G401.6 (cell line): Measurements from ENCODE around the gene PDE4B.

Experiments used
- FAIRE-seq: peaks from 2 replicates; lab custom pipeline; 2012; peaks lifted over from hg19 to GRCh38; lab: Jason Lieb, UNC

The PDE4B gene

GRCh38 chr1:66367369-66367768 lies 574.7 kb downstream of the PDE4B start:
- FAIRE-seq = no peak

GRCh38 chr1:66368261-66368660 lies 575.6 kb downstream of the PDE4B start:
- no peak for FAIRE-seq

DNA sequence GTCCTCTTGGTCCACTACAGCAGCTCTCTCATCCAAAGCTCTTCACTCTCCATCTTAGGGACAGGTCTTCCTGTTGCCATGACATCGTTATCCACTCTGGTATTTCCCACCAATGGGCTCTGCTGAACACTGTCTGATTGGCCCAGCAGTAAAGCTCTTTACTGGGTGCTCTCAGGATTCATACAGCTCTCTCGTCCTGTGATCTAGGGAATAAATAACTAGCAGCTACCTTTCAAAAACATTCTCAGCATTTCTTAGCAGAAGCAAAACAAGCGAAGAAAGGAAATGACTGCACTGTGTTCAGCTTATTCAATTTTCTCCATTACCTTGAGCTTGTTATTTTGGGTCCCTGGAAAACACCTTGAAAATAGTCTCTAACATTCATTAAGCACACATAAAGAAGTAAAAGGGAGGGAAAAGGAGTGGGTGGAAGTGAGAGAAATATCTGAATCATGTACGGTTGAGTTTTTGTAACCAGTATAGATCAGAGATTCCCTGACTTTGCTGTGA lies 577.8 kb downstream of the PDE4B start:
- FAIRE-seq = no peak

DNA sequence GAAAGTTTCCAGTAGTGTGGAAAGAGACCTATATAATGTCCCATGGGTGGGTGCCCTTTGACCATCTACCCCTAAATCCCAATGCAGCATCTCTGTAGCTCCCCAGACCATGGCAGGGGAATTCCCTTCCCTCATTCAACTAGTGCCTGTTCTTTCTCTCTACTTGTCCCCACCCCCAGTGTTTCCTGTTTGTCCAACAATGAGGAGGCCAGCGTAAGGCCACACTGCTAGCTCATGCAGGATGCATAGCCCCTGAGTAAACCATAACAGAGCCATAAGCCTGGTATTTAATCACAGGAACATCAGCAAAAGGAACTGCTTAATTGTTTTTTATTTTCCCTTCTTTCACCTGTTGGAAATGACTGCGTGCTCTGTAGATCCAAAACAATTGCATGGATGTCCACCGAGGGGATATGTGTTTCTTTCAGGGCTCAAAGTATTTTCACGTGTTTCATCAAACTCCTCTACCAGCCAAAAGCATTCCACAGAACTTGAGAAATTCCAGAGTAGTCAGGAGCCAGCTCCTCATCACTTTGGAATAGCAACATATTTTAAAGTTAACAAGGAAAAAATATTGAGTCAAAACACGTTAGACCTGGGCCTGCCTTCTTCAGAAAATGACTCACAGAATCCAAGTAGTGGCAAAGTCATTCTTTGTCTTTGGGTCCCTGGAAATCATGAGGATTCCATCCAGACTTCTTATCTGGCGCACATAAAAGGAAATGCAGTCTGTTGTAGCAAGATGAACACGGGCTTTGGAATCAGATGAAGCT lies 578.7 kb downstream of the PDE4B start:
- no peak for FAIRE-seq

GRCh38 chr1:66372522-66373101 lies 579.9 kb downstream of the PDE4B start:
- FAIRE-seq = no peak

- no peak for FAIRE-seq
Observed at GRCh38 chr1:66373157-66373591, 580.5 kb downstream of the PDE4B start.

DNA sequence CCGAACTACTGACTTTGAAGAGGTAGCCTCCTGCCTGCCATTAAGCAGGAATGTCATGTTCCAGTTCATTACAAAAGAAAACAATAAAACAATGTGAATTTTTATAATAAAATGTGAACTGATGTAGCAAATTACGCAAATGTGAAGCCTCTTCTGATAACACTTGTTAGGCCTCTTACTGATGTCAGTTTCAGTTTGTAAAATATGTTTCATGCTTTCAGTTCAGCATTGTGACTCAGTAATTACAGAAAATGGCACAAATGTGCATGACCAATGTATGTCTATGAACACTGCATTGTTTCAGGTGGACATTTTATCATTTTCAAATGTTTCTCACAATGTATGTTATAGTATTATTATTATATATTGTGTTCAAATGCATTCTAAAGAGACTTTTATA lies 581.5 kb downstream of the PDE4B start:
- no peak for FAIRE-seq

GRCh38 chr1:66374561-66375111 lies 581.9 kb downstream of the PDE4B start:
- no peak for FAIRE-seq

DNA sequence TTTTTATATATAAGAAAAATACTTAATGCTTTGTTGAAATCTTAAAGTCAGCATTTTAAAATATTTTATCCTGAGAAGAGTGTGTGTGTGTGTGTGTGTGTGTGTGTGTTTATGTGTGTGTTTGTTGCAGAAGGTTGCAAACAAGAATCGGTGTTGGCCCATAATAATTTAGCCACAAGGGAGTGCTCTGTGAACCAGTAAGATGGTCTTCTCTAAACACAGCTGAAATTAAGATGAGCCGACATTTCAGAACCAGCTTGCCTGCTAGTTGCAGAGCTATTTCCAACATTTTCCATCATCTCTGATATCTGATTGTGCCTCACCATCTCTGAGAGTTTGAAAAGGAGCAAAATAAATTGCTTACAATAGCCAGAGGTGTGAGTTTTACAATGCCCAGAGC lies 582.4 kb downstream of the PDE4B start:
- no peak for FAIRE-seq

- no peak for FAIRE-seq
Observed at GRCh38 chr1:66380452-66381212, 587.9 kb downstream of the PDE4B start.

DNA sequence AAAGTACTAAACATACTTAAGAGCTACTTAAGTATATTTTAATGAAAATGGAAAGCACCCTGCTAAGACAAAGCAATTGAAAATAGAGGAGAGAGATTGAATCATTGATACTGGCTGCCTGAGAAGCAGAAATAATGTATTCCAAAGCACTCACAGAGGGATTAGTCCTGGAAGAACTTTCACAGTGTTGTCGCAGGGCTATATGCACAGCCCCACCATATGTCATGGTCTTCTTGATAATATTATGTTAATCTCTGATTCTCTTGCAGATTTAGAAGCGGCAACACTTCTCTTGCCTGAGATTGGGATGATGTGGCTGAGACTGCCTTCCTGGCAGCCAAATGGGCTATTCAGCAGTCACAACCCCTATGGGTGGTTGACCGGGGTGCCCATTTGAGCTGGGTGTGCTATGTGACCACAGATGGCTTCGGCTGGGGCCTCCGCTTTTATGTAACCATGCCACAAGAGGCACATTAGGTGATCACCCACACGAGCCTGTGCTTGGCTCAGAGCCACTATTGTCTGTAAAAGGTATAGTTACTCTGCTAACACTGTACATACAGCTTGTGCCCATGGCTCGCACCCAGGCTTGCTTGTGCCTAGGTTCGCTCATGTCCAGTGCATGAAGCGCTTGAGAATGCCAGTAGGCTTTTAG lies 589.1 kb downstream of the PDE4B start:
- FAIRE-seq = no peak

GRCh38 chr1:66383168-66383567 lies 590.5 kb downstream of the PDE4B start:
- FAIRE-seq = no peak

- no peak for FAIRE-seq
Observed at GRCh38 chr1:66383611-66384010, 590.9 kb downstream of the PDE4B start.

GRCh38 chr1:66384258-66384921 lies 591.7 kb downstream of the PDE4B start:
- FAIRE-seq = no peak

DNA sequence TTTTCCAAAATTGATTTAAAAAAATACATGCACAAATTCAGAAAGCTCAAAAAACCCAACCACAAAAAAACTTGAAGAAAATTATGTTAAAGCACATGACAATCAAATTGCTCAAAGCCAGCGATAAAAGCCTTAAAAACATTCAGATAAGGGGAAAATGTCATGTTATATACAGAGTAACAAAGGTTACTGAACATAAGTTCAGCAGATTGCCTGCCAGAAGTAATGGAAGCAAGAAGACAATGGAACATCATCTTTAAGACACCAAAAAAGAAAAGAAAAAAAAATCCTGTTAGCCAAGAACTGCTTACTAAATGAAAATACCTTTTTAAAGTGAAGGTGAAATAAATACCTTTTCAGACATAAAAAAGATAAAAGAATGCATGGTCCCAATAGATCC lies 594.0 kb downstream of the PDE4B start:
- FAIRE-seq = no peak

GRCh38 chr1:66388913-66389312 lies 596.2 kb downstream of the PDE4B start:
- no peak for FAIRE-seq

GRCh38 chr1:66393586-66394287 lies 601.0 kb downstream of the PDE4B start:
- no peak for FAIRE-seq

DNA sequence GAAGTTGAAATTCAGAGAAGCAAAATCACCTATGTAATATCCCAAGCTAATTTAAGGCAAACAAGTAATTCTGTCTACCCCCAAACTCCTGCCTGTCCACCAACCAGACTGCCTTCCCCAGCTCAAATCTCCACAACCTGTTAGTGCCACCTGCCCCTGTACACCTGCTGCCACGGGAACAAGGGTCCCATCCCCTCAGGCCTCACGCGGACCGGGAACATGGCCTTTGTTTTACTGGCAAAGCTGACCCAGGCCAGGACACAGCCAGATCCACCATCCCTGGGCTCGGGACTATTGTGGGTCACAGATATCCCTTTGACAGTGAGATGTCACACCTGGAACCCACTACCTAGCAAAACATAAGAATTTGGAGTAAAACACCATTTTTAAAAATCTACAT lies 601.9 kb downstream of the PDE4B start:
- no peak for FAIRE-seq

- FAIRE-seq = no peak
Observed at GRCh38 chr1:66395202-66396061, 602.7 kb downstream of the PDE4B start.
